GM18520 (cell line): Measurements from ENCODE around the gene TCP10L.
"Not testable (repeated sequence)": the region's sequence is repeated elsewhere in the genome, so short reads cannot be mapped to it uniquely, and the experiment has no call there.

ENCODE experiments used
- ATAC-seq: cut with Tn5 transposase; IDR thresholded peaks from one replicate; pipeline ENCODE4 v1.9.1; 2021; ENCODE audit not compliant: unreplicated experiment

TCP10L gene

DNA sequence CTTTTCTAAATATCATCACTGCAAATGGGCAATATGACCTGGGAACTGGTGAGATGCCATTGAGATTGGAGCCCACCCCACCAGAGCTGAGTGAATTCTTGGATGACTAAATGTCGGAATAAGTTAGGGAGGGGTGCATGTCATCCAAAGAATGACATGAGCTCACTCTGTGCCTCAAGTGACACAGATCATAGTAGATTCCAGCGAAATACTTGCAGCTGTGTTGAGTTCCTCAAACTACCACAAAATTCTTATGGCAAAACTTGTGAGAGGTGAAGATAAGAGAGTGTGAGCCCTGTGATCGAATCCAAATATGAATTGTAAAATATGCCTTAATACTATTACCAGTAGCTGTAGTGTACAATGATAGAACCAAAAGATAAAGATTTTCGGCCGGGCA, 2.3 kb upstream of the TCP10L start:
- no peak for ATAC-seq

- ATAC-seq = no peak
Measured at GRCh38 chr21:32587120-32587519, 1.8 kb upstream of the TCP10L start.

- ATAC-seq = no peak
Measured at GRCh38 chr21:32585970-32586369, 647 bp upstream of the TCP10L start.

DNA sequence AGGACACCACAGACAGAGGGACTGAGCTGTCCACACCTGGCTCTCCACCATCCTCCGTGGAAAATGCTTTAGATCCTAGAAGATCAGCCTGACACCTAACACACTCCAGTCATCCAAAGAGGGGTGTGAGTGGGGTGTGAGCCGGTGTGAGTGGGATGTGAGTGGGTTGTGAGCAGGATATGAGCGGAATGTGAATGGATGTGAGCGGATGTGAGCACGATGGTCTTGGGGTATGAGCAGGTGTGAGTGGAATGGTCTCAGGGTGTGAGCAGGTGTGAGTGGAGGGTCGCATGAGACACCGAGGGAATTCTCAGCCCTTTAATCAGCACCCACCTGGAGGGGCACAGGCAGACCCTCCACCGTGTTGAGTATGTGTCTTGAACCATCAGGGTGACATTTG, 851 bp downstream of the TCP10L start:
- ATAC-seq = no peak

GRCh38 chr21:32581732-32582131, 3.6 kb downstream of the TCP10L start:
- no peak for ATAC-seq

DNA sequence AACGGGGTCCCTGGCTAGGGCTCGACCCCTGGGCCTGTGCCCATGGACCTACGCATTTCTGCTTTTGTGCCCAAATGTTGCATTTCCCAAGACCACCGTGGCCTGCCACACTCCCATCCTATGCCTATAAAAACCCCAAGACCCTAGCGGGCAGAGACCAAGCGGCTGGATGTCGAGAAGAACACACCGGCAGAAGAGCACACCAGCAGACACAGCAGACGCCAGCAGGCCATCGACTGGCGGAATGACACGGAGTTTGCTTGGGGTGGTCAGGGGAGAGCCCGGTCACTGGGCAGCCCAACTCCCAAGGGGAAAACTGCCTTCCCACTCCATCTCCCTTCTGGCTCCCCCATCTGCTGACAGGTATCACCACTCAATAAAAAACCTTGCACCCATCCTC, 4.4 kb downstream of the TCP10L start:
- ATAC-seq = no peak

GRCh38 chr21:32578107-32578691, 7.1 kb downstream of the TCP10L start:
- ATAC-seq = no peak

- ATAC-seq = no peak
Measured at GRCh38 chr21:32576011-32576410, 9.3 kb downstream of the TCP10L start.

DNA sequence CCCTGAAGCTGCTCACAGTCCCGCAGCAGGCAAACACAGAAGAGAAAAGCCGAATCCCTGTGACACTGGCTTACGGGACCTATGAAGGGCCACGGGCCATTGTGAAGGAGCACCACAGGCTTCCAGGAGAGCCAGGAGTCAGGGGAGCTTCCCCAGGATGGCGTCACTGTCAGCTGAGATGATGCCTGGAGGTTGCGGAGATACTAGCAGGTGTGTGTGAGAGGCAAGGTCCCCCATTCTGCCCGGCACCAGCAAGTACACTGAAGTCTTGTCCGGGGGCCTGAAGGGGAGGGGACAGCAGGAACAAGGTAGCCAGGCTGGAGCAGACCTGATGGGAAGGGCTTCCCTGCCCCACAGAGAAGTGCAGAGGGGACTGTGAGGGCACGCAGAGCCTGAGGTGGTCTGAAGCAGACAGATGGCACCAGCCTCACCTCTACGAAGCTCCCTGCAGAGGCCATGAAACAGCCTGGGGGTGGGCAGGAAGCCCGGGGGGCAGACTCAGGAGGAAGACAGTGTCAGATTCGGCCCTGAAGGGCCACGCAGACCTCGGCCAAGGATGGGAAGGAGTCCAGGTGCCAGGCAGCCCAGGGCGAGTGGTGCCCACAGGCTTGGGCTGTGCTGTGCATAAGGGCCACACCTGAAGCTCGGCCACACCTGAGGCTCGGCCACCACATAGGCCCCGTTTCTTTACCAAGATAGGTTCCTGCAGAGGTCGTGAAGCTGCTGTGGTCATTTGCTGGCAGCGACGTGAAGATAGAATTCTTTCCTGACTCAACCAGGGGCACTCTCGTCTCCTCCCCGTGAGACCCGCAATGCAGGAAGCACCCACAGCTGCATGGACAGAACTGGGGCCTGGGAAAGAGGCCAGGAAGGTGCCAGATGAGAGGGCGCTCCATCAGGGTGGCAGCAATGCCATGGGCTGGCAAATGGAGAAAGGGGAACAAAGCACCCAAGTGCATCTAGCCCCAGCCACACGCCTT, 10.1 kb downstream of the TCP10L start:
- no peak for ATAC-seq

GRCh38 chr21:32572574-32573420, 12.5 kb downstream of the TCP10L start:
- no peak for ATAC-seq

DNA sequence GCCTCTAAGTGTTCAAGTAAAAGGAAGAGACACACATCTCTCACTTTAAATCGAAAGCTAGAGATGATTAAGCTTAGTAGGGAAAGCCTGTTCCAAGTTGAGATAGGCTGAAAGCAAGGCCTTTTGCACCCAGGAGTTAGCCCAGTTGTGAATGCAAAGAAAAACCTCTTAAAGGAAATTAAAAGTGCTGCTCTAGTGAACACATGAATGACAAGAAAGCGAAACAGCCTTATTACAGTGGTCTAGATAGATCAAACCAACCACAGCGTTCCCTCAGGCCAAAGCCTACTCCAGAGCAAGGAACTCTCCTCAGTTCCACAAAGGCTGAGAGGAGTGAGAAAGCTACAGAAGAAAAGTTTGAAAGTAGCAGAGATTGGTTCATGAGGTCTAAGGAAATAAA, 14.9 kb downstream of the TCP10L start:
- ATAC-seq = no peak

DNA sequence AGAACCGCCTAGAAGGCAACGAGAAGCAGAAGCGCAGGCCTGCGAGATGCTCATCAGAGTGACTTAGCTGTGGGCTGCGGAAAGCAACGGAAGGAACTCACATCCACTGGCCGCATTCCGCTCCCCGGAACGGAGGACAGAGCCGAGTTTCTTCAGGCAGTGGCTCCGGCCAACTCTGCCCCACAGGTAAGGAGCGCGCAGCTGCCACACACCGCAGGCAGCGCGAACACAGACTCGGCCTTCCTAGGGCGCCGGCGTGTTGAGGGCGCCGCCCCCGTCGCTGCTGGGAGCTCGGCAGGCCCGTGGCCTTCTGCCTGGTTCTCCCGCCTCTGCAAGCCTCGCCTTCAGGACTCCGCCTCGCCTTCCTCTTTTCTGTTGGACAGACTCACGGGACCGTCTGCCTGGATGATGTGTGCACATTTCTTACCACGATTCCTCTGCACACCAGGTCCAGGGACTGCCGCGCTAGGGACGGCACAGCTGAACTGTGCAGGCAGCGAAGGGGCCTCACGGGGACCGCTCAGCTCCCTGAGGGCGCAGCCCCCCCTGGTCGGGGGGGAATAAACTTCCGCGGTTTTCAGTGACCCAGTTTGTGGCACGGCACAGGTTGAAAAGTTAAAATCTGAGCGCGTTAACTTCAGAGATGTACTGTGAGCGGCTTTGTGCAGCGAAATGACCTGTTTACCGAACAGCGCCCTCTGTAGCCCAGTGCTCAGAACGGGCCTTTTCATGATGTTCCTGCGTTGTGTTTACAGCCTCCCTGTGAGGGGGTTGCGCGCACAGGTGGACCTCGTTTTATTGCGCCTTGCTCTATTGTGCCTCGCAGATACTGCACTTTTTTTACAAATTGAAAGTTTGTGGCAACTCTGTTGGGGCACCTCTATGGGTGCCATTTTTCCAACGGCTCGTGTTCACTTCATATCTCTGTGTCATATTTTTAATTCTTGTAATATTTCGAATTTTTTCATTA, 15.8 kb downstream of the TCP10L start:
- ATAC-seq = no peak

GRCh38 chr21:32567626-32568025, 17.7 kb downstream of the TCP10L start:
- ATAC-seq = no peak

DNA sequence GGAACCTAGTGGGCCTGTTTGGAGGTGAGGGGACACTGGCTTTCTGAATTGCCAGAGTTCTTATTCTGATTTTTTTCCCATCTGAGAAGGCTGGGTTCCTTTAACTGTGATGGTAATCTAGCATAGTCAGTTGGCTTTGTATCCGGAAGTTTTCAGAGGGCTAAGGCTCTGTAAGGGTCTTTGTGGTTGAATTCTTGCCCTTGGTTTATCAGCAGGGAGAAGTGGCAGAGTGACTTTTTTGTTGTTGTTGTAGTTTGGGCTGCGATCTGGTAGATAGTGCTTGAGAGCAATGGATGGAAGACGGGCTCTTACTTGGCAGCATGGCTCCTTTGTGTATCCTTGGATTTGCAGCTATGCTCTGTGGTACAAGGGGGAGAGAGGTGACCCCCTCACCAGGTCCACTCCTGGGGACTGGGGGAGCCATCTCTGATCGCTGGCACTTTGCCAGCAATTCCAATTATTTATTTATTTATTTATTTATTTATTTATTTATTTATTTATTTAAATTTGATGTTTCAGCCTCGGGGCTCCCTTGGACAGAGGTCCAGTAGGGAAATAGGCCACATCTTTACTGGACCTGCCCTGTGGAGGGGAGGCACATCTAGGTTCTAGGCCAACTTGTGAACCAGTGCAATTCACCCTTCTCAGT, 18.5 kb downstream of the TCP10L start:
- no peak for ATAC-seq

GRCh38 chr21:32565856-32566465, 19.4 kb downstream of the TCP10L start:
- ATAC-seq = no peak

GRCh38 chr21:32562915-32563314, 22.4 kb downstream of the TCP10L start:
- ATAC-seq = no peak

DNA sequence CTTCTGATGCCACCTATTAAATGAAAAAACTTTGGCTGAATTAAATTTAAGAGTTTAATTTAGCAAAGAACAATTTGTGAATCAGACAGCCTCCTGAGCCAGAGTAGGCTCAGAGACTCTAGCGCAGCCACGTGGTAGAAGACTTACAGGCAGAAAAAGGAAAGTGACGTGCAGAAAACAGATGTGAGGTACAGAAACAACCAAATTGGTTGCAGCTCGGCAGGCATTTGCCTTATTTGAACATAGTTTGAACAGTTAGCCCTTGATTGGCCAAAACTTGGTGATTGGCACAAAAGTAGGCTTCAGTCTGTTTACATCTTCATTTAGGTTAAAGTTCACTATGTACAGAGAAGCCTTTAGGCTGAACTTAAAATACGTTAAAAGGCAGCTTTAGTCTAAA, 22.9 kb downstream of the TCP10L start:
- ATAC-seq = no peak

DNA sequence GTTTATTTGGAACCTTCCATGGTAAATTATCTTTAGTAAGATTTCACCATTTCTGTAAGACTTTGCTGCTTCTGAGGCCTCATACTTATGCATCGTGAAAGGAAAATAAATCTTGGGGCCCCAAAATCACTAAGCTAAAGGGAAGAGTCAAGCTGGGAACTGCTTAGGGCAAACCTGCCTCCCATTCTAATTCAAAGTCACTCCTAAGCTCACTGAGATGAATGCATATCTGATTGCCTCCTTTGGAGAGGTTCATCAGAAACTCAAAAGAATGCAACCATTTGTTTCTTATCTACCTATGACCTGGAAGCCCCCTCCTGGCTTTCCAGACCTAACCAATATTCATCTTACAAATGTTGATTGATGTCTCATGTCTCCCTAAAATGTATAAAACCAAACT, 23.8 kb downstream of the TCP10L start:
- not testable (repeated sequence) for ATAC-seq

- no peak for ATAC-seq
Measured at GRCh38 chr21:32560896-32561295, 24.4 kb downstream of the TCP10L start.
